GM21360 (cell line): Measurements from ENCODE around the gene SLCO6A1.
"Not testable (repeated sequence)": the region's sequence is repeated elsewhere in the genome, so short reads cannot be mapped to it uniquely, and the experiment has no call there.

Experiments
- ATAC-seq: cut with Tn5 transposase; IDR thresholded peaks from one replicate; pipeline ENCODE4 v1.9.1; 2021; ENCODE audit warnings: mild to moderate bottlenecking, moderate library complexity; ENCODE audit not compliant: unreplicated experiment

SLCO6A1 gene

DNA sequence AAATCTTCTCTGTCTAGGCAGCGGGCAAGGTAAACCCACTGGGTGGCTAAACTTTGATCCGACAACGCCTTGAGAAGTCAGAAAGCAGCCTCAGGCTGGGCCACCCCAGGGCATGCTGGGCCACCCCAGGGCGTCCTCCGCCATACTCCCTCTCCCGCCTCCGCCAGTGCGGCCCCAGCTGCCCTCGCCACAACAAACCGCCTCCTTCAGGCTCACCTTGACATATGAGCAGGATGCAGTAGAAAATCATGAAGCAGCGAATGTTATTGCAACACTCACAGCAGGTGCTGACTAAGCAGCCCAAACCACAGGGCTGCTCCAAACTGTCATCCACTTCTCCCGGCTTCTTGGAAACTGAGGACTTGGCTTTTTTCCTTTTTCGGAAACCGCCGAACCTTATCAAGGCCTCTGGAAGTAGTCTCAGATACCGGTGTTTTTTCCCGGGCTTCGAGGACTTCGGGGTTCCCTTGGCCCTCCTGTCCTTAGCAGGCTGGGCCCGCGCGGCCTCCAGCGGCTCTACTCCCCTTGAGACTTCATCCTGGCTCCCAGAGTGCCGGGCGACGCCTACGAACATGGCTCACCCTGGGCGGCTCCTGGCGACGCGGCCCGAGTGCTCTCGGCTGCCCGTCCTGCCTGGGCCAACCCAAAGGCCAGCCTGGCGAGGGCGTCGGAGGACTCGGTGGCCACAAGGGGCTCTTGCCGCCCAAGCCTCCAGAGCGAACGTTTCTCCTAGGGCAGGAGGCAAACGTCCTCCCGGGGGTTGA is at the start of gene SLCO6A1:
SLCO6A1 (minus strand) TSS at position 731 of the 764 bp plus-strand sequence; CDS start at position 574, 157 bp downstream.
- ATAC-seq: no peak

- ATAC-seq: no peak
Observed at GRCh38 chr5:102547141-102548035, 48.6 kb upstream of the SLCO6A1 start.

DNA sequence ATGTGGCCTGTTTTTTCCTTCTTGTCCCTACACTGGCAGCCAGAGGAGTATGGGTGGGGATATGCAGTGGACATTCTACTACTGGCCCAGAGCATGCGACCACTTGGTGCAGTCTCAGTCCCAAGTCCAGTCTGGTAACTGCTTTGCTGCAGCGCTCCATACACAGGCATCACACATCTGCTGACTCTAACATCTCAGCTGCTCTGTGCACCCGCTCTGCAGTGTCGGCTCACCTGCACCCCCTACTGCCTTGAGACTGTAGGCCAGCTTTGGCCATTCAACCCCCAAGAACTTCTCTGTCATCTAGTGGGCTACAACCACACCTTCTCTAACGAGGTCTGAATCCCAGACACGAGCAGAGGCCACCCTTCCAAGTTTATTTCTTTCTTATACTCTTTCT is 46.4 kb upstream of the SLCO6A1 start:
- ATAC-seq: peak; percentile 91

GRCh38 chr5:102542057-102542456 is 43.3 kb upstream of the SLCO6A1 start:
- ATAC-seq: no peak

DNA sequence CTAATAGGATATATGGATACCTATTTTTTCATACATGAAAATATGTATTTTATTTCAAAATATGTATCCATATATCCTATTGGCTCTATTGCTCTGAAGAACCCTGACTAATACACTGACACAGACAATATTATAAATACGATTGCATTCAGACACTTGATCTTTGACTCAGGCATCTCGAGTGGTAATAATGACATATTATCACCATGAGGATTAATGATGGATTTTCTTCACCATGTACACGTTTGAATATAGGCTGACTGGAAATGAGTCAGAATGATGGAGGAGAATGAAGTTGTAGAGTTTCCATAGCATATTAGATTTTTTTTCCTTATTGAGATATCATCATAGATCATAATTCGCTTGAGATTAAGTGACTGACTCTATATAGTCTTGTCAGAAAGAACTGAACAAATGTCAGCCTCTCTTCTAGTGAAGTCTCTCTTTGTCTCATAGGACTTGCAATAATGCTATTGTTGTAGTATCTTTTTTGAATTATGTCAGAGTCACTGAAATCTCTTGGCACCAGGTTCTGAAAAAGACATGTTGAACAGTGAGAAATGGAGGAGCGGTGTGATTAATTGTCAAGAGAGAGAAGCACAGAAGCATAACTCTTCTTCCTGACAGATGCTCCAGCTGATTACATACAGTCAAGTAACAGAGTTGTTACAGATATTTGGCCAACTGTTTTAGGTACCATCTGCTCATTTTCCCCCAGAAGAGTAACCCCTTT is 41.4 kb upstream of the SLCO6A1 start:
- ATAC-seq: no peak

DNA sequence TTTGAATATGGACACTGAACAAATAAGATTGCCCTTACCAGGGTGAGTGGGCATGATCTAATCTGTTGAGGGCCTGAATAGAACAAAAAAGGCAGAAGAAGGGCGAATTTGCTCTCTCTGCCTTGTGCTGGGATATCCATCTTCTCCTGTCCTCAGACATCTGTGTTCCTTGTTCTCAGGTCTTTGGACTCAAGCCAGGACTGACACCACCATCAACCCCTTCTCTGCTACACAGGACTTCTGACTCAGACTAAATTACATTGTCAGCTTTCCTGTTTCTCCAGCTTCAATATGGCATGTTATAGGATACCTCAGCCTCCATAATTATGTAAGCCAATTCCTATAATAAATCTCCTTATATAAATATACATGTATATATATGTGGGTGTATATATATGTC is 40.8 kb upstream of the SLCO6A1 start:
- no peak for ATAC-seq

DNA sequence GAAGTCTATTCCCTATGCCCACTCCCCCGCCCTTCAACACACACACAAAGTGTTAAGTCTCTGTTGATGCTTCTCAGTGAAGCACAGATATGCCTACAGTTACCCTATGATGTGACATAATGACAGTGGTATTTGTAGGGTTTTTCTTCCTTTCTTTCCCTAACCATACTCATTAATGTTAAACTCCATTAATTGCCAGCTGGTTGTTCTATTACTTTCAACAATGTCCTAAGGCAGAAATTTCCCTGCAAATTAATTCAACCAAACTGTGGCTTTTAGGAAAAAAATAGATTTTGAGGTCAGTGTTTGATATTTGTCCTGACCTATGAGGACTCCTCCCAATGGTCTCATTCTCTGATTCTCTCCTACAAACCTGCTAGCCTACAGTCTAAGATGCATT is 38.2 kb upstream of the SLCO6A1 start:
- ATAC-seq: no peak

- ATAC-seq: no peak
Observed at GRCh38 chr5:102536323-102536928, 37.6 kb upstream of the SLCO6A1 start.

DNA sequence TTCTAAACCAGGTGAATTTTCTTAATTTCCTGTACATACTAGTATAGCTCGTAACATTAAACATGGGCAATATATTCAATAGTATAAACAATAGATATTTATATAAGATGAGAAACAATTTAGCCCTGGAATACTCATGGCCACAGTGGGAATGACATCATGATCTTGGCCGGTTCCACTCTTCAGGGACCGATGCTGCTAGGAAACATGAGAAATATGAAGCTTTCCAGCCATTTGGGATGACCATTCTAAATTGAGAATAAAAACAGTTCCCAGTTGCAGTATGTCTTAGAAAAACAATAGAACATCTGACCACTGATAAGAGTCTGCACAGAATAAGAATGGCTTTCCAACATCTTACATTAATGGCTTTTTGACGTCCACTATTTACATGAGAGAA is 33.3 kb upstream of the SLCO6A1 start:
- no peak for ATAC-seq

DNA sequence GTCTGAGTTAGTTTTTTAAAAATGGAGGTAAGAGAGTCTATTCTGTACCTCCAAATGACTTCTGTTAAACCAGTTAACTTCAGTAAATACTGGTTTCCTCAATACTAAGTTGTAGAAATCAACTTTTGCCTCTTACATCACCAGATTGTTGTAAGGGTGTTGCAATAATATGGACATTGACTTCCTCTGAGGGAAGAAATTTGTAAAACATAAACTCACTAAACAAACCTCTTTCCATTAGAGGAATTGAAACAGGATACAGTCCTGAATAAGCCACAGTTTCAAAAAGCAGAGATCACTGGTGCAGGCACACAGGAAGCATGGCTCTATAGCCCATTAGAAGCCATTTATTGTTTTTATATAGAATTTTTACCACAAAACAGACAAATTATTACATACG is 32.7 kb upstream of the SLCO6A1 start:
- no peak for ATAC-seq

DNA sequence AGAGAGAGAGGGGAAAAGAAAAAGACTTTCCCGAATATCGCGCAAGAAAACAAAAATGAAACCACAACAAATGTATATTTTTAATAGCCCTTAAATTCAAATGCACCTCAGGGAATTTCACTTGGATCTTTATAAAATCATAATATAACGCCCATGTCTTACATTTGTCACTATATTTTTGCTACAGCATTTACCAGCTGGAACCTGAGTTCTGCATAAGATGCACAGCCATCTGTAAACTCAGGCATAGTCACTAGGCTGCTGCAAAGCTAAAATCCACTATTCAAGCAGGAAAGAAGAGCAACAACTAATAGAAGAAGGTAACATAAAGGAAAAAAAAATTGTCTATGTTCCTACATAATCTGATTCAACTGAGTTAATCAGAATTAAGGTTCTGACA is 30.6 kb upstream of the SLCO6A1 start:
- ATAC-seq: no peak

GRCh38 chr5:102529031-102529430 is 30.2 kb upstream of the SLCO6A1 start:
- ATAC-seq: no peak

DNA sequence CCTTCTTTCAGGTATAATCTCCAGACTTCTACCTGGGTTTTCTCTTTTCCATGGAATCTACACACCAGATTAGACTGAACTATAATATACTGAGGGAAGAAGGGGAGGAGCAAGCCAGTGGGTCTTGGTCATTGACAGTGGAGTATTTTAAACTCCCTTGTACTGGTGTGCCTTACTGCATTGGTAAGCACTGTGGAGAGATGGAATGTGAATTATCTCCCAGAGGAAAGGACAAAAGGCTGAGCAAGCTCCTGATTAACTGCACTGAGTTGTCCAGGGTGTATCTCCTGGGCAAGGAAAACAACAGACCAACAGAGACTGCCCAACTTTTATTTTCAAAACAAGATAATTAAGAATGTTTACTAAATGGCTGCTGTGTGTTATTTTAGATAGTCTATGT is 29.8 kb upstream of the SLCO6A1 start:
- no peak for ATAC-seq

GRCh38 chr5:102527547-102527946 is 28.7 kb upstream of the SLCO6A1 start:
- ATAC-seq: no peak

GRCh38 chr5:102523541-102524175 is 24.9 kb upstream of the SLCO6A1 start:
- ATAC-seq: peak; percentile 100

DNA sequence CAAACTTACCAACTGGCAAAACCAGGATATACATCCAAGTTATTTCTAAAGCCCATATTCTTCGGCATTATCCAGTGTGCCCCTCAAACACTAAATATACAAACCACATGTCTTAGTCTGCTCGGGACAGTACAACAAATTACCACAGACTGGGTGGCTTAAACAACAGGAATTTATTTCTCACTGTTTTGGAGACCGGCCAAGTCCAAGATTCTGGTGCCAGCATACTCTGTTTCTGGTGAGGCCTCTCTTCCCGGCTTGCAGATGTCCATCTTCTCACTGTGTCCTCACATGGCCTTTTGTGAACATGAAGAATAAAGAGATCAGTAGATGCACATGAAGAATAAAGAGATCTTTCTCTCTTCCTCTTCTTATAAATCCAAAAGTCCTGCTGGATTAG is 12.9 kb upstream of the SLCO6A1 start:
- ATAC-seq: no peak

- not testable (repeated sequence) for ATAC-seq
Observed at GRCh38 chr5:102491261-102491914, 7.4 kb downstream of the SLCO6A1 start.

- ATAC-seq: no peak
Observed at GRCh38 chr5:102483736-102484135, 15.1 kb downstream of the SLCO6A1 start.

- ATAC-seq: no peak
Observed at GRCh38 chr5:102481054-102481715, 17.6 kb downstream of the SLCO6A1 start.
